ENCODE data around the gene PIK3IP1. TPM values are rescaled to one million over a fixed set of nuclear protein-coding genes. Genes with fewer than 3 reads are reported as not detected.

The PIK3IP1 gene
- total RNA-seq, 1 experiment from 2014 or later, result 6.2 TPM

GRCh38 chr22:31279327-31279669 lies 13.0 kb downstream of the PIK3IP1 start:
- DNase-seq, result no peak
- intact Hi-C loops (cut with micrococcal nuclease; ENCODE audit: unreplicated experiment), result no loop called here
- no peak overlapping the region for H3K27ac Mint-ChIP-seq (ENCODE audit: unreplicated experiment)
- peaks cover 21% of the 10 kb centered on the region for H3K36me3 Mint-ChIP-seq (ENCODE audit: insufficient read depth, unreplicated experiment)
- CTCF ChIA-PET, result interaction anchor here (0.6 to 1.0 kb wide), 2 partner anchors 34 to 120 kb away, joined by 3 read pairs; partner anchors contain the start of gene RNF185
- H3K9me3 Mint-ChIP-seq (ENCODE audit: low read depth, unreplicated experiment), result no peaks in the 10 kb centered on the region
- no peak overlapping the region for H3K4me3 Mint-ChIP-seq (ENCODE audit: low read depth, unreplicated experiment)
- H3K27me3 Mint-ChIP-seq (ENCODE audit: unreplicated experiment), result no peaks in the 10 kb centered on the region
- H3K4me1 Mint-ChIP-seq (ENCODE audit: low read depth, unreplicated experiment), result peaks cover 23% of the 10 kb centered on the region
- no TSS peak for BruUV-seq (replicated peaks)
- TF ChIP-seq CTCF (IDR thresholded peaks at IDR 0.05; ENCODE audit: unreplicated experiment), result no peak

- CTCF ChIA-PET, result interaction anchor here (0.6 to 1.0 kb wide), 2 partner anchors 35 to 119 kb away, joined by 3 read pairs; partner anchors contain the start of gene RNF185
- BruUV-seq (replicated peaks), result no TSS peak
- Mint-ChIP-seq H3K27ac (ENCODE audit: unreplicated experiment) (no peak overlapping the region), H3K36me3 (ENCODE audit: insufficient read depth, unreplicated experiment) (peaks cover 24% of the 10 kb centered on the region), H3K4me1 (ENCODE audit: low read depth, unreplicated experiment) (peaks cover 23% of the 10 kb centered on the region), H3K27me3 (ENCODE audit: unreplicated experiment) (no peaks in the 10 kb centered on the region), H3K4me3 (ENCODE audit: low read depth, unreplicated experiment) (no peak overlapping the region), H3K9me3 (ENCODE audit: low read depth, unreplicated experiment) (no peaks in the 10 kb centered on the region)
- intact Hi-C loops (cut with micrococcal nuclease; ENCODE audit: unreplicated experiment), result no loop called here
- no peak for DNase-seq
- no peak for TF ChIP-seq CTCF (IDR thresholded peaks at IDR 0.05; ENCODE audit: unreplicated experiment)
Observed at GRCh38 chr22:31278626-31279326, 13.5 kb downstream of the PIK3IP1 start.

- CTCF ChIA-PET, result no interaction called here
- Mint-ChIP-seq H3K27me3 (ENCODE audit: unreplicated experiment) (no peaks in the 10 kb centered on the region), H3K4me1 (ENCODE audit: low read depth, unreplicated experiment) (peaks cover 23% of the 10 kb centered on the region), H3K27ac (ENCODE audit: unreplicated experiment) (no peak overlapping the region), H3K9me3 (ENCODE audit: low read depth, unreplicated experiment) (no peaks in the 10 kb centered on the region), H3K4me3 (ENCODE audit: low read depth, unreplicated experiment) (no peak overlapping the region), H3K36me3 (ENCODE audit: insufficient read depth, unreplicated experiment) (peaks cover 30% of the 10 kb centered on the region)
- no TSS peak for BruUV-seq (replicated peaks)
- DNase-seq, result no peak
- intact Hi-C loops (cut with micrococcal nuclease; ENCODE audit: unreplicated experiment), result no loop called here
- no peak for TF ChIP-seq CTCF (IDR thresholded peaks at IDR 0.05; ENCODE audit: unreplicated experiment)
Observed at GRCh38 chr22:31278151-31278621, 14.1 kb downstream of the PIK3IP1 start.

- H3K4me1 Mint-ChIP-seq (ENCODE audit: low read depth, unreplicated experiment), result peaks cover 23% of the 10 kb centered on the region
- H3K27me3 Mint-ChIP-seq (ENCODE audit: unreplicated experiment), result no peaks in the 10 kb centered on the region
- CTCF ChIA-PET, result no interaction called here
- BruUV-seq (replicated peaks), result no TSS peak
- TF ChIP-seq CTCF (IDR thresholded peaks at IDR 0.05; ENCODE audit: unreplicated experiment), result no peak
- intact Hi-C loops (cut with micrococcal nuclease; ENCODE audit: unreplicated experiment), result no loop called here
- H3K9me3 Mint-ChIP-seq (ENCODE audit: low read depth, unreplicated experiment), result no peaks in the 10 kb centered on the region
- H3K4me3 Mint-ChIP-seq (ENCODE audit: low read depth, unreplicated experiment), result no peak overlapping the region
- no peak overlapping the region for H3K27ac Mint-ChIP-seq (ENCODE audit: unreplicated experiment)
- peaks cover 32% of the 10 kb centered on the region for H3K36me3 Mint-ChIP-seq (ENCODE audit: insufficient read depth, unreplicated experiment)
- DNase-seq, result no peak
Observed at GRCh38 chr22:31277741-31278140, 14.5 kb downstream of the PIK3IP1 start.
